ENCODE data around the gene RTL5. TPM values are rescaled to one million over a fixed set of nuclear protein-coding genes. Genes with fewer than 3 reads are reported as not detected.

RTL5 gene
- polyA plus RNA-seq, 1 donor from 2014 or later, result 10.5 TPM

- H3K4me3 ChIP-seq (ENCODE audit: low read length), result no peak overlapping the region
- no peaks in the 10 kb centered on the region for H3K36me3 ChIP-seq (ENCODE audit: insufficient read depth, low read length)
- TF ChIP-seq REST (IDR thresholded peaks at IDR 0.05; ENCODE audit: borderline replicate concordance) (no peak), EP300 (conservative IDR thresholded peaks at IDR 0.05; ENCODE audit: poor library complexity, severe bottlenecking) (no peak), POLR2AphosphoS5 (IDR thresholded peaks at IDR 0.05) (no peak), MXI1 (conservative IDR thresholded peaks at IDR 0.05; ENCODE audit: poor library complexity, severe bottlenecking) (no peak), RAD21 (conservative IDR thresholded peaks at IDR 0.05) (no peak), SMC3 (conservative IDR thresholded peaks at IDR 0.05; ENCODE audit: poor library complexity) (no peak), TAF1 (IDR thresholded peaks at IDR 0.05; ENCODE audit: low read depth) (no peak), EZH2 (IDR thresholded peaks at IDR 0.05; ENCODE audit: borderline replicate concordance, insufficient read depth, low read length, poor library complexity, severe bottlenecking) (no peak)
- TF ChIP-seq, protein P1, sequence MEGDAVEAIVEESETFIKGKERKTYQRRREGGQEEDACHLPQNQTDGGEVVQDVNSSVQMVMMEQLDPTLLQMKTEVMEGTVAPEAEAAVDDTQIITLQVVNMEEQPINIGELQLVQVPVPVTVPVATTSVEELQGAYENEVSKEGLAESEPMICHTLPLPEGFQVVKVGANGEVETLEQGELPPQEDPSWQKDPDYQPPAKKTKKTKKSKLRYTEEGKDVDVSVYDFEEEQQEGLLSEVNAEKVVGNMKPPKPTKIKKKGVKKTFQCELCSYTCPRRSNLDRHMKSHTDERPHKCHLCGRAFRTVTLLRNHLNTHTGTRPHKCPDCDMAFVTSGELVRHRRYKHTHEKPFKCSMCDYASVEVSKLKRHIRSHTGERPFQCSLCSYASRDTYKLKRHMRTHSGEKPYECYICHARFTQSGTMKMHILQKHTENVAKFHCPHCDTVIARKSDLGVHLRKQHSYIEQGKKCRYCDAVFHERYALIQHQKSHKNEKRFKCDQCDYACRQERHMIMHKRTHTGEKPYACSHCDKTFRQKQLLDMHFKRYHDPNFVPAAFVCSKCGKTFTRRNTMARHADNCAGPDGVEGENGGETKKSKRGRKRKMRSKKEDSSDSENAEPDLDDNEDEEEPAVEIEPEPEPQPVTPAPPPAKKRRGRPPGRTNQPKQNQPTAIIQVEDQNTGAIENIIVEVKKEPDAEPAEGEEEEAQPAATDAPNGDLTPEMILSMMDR (IDR thresholded peaks at IDR 0.05; ENCODE audit: poor library complexity, severe bottlenecking), result no peak
- no peaks in the 10 kb centered on the region for H3K27me3 ChIP-seq (ENCODE audit: insufficient read depth, low read depth, low read length)
- no peaks in the 10 kb centered on the region for H4K20me1 ChIP-seq (ENCODE audit: insufficient read depth)
- no peaks in the 10 kb centered on the region for H3F3A ChIP-seq (ENCODE audit: insufficient read depth, low read length, poor library complexity, severe bottlenecking)
- no peaks in the 10 kb centered on the region for H3K9me3 ChIP-seq (ENCODE audit: low read length)
- H3K79me2 ChIP-seq (replicated peaks; ENCODE audit: insufficient read depth, low read length), result no peaks in the 10 kb centered on the region
- no peak overlapping the region for H3K27ac ChIP-seq (ENCODE audit: low read length)
- no peak overlapping the region for H2AFZ ChIP-seq (ENCODE audit: low read depth, low read length)
- no peak overlapping the region for H3K9ac ChIP-seq (ENCODE audit: low read length)
- no peak overlapping the region for H3K4me2 ChIP-seq (ENCODE audit: low read length)
- H3K9me2 ChIP-seq (ENCODE audit: insufficient read depth, low read length), result no peaks in the 10 kb centered on the region
Measured at GRCh38 chrX:72146527-72146926, 14.8 kb upstream of the RTL5 start.

- Histone ChIP-seq H3K27ac (ENCODE audit: low read length) (no peak overlapping the region), H3K4me2 (ENCODE audit: low read length) (no peak overlapping the region), H3K9ac (ENCODE audit: low read length) (no peak overlapping the region), H3F3A (ENCODE audit: insufficient read depth, low read length, poor library complexity, severe bottlenecking) (no peaks in the 10 kb centered on the region), H2AFZ (ENCODE audit: low read depth, low read length) (no peak overlapping the region), H3K9me3 (ENCODE audit: low read length) (no peaks in the 10 kb centered on the region), H3K27me3 (ENCODE audit: insufficient read depth, low read depth, low read length) (no peaks in the 10 kb centered on the region), H3K79me2 (replicated peaks; ENCODE audit: insufficient read depth, low read length) (no peaks in the 10 kb centered on the region), H3K4me3 (ENCODE audit: low read length) (no peak overlapping the region), H3K36me3 (ENCODE audit: insufficient read depth, low read length) (no peaks in the 10 kb centered on the region), H4K20me1 (ENCODE audit: insufficient read depth) (no peaks in the 10 kb centered on the region), H3K9me2 (ENCODE audit: insufficient read depth, low read length) (no peaks in the 10 kb centered on the region)
- TF ChIP-seq REST (IDR thresholded peaks at IDR 0.05; ENCODE audit: borderline replicate concordance) (no peak), POLR2AphosphoS5 (IDR thresholded peaks at IDR 0.05) (no peak), RAD21 (conservative IDR thresholded peaks at IDR 0.05) (no peak), EZH2 (IDR thresholded peaks at IDR 0.05; ENCODE audit: borderline replicate concordance, insufficient read depth, low read length, poor library complexity, severe bottlenecking) (no peak), EP300 (conservative IDR thresholded peaks at IDR 0.05; ENCODE audit: poor library complexity, severe bottlenecking) (no peak), SMC3 (conservative IDR thresholded peaks at IDR 0.05; ENCODE audit: poor library complexity) (no peak)
- TF ChIP-seq, protein P1 (IDR thresholded peaks at IDR 0.05; ENCODE audit: poor library complexity, severe bottlenecking), result no peak
Measured at GRCh38 chrX:72145181-72145580, 13.5 kb upstream of the RTL5 start.
